HG03442 (cell line): ENCODE results near the gene DPEP3.

Experiments
- ATAC-seq: cut with Tn5 transposase; IDR thresholded peaks from one replicate; pipeline ENCODE4 v1.9.1; 2021; ENCODE audit warnings: mild to moderate bottlenecking, moderate library complexity; ENCODE audit not compliant: unreplicated experiment

DPEP3 gene

DNA sequence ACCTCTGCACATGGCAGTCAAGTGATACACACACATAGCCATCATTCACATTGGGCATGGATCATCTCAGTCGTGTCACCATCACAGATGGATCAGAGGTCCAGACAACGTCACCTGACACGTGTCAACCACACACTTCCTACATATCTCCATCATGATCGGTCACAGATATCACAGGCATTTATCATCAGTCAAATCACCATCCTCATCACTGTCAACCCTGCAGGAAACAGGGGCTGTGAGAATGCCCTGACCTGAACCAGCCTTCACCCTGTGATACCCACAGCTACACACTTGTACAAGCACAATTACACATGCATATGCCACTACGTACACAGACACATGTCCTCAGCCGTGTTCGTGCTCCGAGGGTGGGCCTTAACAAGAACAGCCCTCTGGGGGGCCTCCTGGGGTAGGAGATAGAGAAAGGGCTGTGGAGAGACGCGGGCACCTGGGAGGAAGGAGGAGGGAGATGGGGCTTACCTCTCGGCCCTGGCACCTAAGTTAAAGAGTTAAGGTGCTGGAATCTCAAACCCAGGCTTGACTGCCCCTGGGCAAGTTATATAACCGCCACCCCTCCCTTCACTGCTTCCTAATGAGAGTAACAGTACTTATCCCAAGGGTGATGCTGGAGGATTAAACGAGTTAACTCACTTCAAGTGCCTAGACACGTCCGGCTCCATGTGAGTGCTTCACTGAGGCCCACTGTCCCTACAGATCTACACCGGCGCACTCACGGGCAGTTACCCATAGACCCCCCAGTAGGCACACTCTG is 12.9 kb downstream of the DPEP3 start:
- no peak for ATAC-seq

DNA sequence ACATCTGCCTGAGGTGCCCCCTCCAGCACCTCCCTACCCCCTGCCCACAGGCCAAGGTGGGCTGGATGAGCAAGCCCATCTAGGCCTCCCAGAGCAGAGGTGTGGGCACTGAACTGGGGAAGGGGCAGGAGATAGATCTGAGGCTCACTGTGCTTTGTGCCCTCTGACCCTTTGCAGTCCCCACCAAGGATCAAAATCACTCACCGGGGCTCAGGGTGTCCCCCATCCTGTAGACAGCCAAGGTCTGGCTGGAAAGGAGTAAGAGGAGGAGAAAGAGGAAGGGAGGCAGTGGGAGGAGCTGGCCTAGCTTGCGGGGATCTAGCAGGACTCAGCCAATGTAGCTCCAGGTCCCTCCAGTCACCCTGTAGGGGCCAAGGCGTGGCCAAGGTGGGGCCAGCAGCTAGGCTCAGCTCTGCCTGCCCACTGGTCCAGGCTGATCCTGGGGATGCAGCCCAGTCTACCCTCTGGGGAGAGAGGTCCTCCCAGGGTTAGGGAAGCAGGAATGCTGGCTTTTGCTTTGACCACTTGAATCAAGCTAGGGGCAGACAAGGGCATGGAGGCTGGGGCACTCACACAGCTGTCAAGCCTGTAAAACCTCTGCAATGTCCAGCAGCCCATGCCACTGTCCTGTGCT is 13.6 kb downstream of the DPEP3 start:
- no peak for ATAC-seq

DNA sequence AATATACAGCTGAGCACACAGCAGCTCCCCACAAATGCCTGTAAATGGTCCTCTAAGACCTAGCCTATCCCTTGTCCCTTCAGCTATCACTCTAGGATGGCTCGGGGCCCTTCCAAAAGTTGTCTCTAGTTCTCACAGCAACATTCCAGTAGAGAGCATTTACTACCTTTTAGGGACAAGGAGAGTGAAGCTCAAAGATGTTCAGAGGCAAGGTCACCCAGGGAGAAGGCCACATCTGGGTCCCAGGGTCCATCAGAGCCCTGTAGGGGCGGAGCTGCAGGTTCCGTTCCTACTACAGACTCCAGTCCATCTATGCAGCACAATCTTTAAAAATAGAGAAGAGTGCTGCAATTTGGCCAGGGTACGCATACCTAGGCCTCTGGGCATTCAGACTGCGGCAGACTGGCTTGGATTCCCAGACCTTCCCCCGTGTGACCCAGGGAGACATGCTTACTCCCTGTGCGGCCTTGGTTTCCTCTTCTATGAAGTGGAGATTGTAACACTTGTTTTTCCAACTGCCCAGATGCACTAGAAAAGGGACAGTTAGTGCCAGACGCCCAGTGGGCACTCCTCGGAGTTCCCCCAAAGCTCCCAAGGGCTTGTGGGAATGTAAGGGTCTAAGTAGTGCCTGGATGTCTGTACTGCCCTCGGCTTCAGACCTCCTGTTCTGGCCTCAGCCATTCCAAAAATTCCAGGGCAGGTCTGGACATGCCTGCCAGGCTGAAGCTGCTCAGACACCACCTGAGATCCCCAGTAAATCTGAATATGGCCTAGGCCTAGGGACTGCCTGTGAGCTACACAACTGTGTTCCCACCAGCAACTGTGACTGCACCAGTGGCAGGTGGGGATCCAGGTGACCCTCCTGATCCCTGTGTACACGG is 14.4 kb downstream of the DPEP3 start:
- ATAC-seq = no peak

DNA sequence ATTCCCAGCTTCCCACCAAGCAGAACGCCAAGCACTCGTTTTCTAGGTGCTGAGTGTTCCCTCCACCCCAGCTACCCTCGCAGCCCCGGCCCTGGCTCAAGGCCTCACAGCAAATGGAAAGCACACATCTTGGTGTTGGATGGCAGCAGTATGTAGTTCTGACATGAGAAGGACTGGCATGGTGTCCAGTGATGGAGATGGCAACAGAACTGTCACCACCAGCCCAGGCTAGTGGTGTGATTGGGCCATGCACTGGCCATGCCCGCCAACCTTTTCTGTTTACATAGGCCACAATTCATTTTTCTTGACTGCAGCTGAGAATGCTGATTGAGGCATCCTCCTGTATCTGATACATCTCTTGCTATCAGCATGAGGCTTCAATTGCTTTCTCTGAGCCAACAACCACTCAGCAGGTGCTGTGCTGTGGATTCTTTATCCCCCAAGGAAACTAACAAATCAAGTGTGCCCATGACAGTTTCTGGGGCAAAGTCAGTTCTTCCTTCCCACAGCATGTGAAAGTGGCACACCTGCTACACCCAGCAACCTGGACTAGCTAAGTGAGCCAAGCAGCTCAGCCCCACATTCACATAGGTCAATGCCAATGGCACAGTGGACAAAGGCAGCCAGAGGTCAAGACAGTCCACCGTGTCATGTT is 15.7 kb downstream of the DPEP3 start:
- ATAC-seq = no peak

DNA sequence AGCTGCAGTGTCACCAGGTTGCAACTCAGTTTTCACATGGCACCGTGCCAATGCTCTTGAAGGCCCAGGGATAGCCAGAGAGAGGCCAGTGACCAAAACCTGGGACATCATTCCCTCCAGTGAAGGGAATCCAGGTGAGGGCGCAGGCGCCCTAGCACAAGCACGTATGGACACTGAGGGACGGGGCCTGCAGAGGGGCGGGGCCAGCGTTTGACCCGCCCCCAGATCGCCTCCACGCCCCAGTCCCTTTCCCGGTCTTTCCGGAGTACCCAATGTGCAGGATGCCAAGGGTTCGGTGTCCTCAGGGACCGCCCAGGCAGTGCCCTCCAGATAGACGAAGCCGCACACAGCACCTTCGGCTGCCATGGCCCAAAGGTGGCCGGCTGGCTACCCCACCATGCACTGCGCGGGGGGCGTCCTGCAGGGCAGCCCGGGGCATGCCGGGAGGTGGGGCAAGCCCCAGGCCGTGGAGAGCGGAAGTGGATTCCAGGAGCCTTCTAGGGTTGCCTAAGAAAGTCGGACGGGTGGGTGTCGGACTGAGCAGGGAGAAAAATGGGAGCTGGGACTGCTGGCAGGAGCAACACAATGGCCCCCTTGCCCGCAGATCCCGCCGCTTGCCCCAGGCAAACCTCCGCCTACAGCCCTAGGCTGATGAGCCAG is 16.5 kb downstream of the DPEP3 start:
- ATAC-seq = no peak

DNA sequence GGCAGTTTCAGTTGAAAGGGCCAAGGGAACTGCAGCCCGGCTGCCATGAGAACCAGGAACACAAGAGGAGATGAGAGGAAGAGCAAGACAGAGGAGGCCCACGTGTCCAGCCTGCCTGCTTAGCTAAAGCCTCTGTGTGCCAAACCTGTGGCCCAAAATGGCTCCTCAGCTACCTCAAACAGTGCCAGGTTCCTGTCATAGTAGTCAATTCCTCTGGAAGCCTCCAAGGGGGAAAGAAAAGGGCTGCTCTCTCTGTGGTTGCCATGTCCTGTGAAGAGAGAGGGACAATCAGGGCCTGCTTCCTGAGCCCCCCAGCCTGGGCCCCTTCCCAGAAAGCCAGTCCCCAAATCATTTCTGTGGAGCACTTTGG is 17.0 kb downstream of the DPEP3 start:
- ATAC-seq = no peak

DNA sequence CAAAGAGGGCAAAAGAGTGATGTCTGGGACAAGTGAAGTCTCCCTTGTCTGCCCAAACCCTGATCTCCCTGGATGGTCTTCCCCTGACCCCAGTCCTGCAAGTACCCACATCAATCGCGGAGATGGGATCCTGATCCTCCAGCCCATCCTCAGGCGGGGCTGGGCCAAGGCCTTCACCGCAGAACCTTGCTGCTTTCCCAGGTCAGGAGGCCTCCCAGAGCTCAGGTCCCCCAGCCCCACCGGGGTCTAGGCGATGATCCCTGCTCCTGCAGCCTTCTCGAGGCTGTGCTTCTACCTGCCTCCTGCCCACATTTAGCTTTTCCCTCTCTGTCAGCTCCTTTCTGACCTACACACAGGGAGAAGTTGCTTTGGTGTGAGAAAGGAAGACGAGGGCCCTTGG is 18.2 kb downstream of the DPEP3 start:
- no peak for ATAC-seq

DNA sequence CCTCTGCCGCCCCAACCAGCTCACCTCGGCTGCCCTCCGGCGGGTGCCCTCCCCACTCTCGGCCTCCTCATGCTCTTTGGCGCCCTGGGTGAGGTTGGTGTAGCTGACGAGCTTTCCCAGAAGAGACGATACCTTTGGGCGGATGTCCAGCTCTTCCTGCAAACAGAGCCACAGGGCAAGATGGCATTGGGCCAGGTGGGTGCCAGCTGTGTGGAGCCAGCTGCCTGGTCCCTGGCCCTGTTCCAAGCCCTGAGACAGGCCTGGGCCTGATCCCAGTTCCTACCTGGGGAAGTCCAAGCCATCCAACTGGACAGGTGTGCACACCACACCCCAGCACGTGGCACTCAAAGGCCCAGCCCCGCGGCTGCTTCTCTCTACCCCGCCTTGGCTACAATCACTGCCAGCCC is 18.7 kb downstream of the DPEP3 start:
- no peak for ATAC-seq

DNA sequence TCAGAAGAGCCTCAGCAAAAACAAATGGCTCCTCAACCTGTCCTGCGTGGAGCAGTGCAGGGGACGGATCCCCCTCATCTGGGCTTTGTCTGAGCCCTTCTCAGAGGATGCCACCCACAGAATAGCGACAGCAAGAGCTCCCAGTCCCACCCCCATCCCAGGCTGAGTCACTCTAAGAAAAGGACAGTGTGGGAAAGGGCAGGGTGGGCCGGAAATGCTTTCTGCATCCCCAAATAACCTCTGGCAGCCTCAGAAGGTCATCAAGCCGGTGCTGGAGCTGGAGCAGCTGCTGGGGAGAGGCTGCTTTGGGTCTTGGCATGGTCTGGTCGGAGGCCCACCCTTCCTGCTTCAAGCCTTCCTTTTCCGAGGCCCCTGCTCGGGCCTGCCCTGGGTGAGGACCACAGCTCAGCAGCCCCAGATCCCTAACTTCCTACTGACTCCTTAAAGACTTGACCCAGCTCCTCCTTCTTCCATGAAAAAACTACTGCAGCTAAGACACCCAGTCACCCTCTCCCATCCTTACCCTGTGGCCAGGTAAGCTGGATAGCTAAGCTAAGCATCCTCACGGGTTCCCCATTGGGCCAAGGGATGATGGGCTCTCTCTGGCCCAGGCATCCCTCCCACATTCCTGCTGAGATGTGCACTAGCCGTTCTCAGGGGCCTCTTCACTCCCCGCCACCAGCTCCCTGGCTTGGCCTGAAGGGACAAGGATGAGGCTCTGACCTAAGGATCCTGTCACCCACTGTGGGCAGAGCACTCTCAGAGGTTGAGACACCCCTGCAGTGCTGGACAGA is 20.6 kb downstream of the DPEP3 start:
- no peak for ATAC-seq

DNA sequence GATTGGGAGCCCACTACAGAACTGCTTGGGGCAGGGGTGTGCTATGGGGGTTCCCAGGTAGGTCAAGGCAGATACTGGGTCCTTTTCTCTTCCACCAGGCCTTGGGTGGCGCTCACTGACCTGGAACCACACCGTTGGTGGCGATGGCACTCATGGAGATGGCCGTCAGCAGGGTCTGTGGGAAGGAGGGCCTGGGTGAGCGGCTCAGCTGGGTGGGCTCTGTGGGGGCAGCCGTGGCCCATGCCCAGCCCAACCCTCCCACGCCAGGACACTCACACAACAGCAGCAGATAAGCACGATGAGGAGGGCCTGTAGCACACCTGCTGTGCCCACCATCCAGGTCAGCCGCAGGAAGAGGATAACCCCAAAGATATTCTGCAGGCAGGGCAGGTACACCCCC is 22.7 kb downstream of the DPEP3 start:
- ATAC-seq = no peak

DNA sequence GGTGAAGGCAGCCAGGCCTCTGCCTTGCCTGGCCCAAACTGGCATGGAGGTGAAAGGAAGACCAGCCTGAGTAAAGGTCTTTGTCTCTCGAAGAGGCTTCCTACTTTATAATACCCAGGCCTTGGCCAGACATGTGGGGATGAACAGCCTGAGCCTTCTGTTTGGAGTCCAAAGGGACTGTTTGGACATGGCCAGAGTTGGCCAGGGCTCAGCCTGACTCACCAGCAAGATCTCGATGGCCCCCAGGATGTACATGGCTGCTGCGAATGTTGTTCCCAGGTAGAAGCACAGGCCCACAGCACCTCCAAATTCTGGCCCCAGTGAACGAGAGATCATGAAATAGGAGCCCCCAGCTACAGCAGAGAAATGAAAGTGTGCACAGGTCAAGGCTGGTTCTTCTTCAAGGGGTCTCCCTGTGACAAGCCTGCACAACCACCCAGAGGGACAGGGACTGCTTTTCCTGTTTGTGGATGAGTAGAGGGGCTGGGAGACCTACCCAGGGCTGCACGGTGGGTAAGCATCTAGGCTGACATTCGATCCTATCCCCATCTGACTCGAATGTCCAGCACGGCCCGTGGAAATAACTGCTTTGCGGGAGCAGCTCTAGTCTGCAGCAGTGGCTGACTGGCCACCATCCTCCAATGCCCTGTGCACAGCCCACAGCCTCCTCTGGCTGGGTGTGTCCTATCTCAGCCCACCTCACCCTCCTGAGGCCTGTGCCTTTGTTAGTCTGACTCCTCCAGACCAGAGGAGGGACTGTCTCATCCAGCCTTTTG is 25.7 kb downstream of the DPEP3 start:
- no peak for ATAC-seq

DNA sequence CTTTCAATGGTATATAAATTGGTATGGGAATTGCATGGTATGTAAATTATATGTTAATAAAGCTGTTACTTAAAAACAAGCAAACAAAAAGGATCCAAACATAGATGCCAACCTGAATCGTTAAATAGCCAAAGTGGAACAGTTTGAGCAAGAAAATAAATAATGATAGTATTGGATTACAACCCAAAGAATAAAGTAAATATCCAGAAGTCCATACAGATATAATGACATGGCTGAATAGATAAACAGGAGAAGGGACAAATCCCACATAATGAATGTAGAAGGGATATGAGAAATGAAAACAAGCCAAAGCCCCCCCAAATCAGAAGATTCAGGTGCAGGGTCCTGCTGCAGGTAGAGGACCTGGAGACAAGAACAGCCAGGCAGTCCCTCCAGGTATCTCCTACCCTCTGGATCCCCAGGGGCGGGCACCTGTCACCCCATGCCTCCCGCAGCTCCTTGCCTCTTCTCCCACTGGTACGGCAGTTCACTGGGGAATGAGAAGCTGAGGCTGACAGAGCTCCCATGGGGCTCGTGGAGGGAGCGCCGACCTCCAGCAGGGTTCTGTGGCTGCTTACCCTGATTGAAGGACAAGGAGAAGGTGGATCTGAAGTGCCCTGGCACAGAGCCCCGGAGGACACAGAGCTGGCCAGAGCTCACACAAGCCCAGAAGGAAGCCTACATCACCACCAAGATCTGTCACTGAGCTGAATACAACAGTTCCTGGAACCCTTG is 26.5 kb downstream of the DPEP3 start:
- no peak for ATAC-seq

DNA sequence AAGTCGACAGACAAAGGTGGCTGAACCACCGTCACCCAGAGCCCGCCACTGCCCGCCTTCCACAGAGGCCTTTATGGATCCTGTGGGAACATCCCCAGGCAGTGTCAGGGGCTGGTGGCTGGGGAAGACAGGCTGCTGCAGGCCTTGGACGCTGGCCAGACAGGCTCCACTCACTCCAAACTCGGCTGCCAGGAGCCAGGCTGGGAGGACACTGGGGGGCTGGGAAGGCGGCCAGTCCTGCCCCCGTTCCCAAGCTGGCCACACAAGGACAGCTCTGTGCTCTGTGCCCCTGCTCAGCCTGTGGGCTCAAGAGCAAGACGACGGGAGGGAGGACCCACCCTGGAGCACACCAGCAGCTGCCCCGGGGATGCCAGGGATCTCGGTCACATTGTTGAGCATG is 28.8 kb downstream of the DPEP3 start:
- ATAC-seq = no peak

DNA sequence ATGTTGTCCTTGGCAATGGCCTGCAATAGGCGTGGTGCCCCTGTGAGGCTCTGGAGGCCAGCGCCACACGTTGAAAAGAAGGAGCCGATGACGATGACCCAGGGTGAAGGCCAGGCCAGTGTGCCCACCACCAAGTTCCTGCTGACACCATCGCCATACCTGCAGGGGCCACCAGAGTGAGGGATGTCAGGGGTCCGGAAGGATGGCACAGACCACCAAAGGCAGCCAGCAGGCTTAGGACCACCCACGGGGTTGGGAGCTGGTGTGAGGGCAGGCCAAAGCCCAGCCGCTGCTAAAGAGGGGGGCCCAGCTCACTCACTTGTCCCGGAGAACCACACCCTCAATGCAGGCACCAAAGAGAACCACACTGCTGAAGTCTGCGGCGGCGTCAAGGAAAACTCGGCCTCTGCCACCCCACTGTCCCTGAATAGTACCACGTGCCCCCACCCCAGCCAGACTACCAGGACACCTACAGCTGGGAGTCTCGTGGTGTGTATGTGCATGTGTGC is 29.9 kb downstream of the DPEP3 start:
- no peak for ATAC-seq

DNA sequence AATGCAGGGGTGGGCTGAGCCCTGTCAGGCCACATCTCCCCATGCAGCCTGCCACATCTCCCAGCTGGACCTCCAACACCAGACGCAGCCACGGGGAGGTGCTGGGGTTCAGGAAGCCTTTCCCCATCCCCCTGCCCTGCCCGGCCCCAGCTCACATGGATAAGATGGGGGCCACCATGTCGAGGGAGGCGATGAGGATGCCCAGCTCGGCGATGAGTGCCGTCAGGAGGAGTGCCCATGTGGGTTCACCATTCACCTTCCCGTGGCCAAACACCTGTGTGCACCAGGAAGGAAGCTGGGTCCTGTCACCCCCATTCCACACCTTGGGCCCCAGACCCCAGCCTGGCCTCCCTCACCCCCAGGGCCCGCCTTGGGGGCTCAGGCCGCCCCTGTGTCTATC is 30.7 kb downstream of the DPEP3 start:
- ATAC-seq = no peak

DNA sequence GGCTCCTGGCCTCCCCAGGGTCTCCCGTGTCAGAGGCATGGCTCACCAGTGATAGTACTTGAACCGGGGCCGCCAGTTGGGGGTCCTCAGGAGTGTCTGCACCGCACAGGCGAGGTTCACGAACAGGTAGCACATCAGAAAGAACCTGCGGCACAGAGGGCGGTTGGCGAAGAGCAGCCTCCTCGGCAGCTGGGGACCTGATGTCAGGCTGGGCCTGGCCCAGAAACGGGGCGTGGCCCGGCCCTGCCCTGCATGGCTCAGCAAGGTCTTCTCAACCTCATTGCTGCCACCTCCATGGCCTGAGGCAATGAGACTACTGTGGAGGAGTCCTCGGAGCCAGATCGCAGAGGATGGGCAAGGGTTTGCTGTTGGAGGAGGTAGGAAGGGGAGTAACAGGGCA is 32.3 kb downstream of the DPEP3 start:
- ATAC-seq = no peak

DNA sequence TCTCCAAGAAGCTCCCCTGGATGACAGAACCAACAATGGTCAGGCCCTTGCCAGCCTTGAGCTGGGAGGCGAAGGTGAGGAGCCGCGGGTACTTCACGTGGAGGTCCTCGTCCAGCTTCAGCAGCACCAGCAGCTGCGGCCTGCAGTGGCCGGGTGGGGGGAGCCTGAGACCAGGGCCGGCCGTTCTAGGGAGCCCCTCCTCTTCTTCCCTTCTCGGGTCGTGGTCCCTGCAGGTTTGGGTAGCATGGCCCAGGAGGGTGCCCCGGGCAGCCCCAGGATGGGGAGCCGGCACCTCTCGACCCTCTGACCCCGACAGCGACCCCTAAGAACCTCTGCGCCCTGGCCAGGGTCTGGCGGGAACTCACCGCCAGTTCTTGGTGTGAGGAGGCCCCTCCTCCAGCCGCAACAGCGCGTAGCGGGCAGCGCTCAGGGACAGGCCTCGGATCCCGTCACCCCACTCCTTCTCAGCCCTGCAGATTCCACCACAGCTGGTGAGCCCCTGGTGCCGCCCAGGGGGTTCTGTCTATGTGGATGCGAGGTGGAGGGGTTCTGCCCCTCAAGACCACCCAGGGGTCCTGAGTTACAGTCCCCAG is 33.2 kb downstream of the DPEP3 start:
- no peak for ATAC-seq

DNA sequence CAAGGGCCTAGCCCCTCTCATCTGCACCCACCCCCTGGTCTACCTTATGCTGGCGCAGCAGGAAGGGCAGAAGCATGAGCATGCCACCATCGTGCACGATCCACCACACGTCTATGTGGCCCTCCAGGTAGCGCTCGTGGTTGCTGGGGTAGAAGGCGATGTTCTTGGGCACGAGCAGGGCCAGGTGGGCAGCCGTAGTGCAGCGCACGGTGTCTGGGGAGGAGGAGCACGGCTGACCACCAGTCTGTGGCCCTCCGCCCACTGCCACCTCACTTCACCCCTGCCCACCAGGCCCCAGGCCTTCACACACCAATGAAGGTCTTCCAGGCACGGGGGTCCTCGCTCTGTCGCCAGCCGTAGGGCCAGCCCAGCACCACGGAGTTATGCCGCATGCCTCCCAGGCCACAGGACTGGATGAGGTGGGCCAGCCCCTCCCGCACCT is 34.1 kb downstream of the DPEP3 start:
- no peak for ATAC-seq
